ENCODE measurements around the gene KCNH4. TPM values are rescaled to one million over a fixed set of nuclear protein-coding genes. Genes with fewer than 3 reads are reported as not detected.

The KCNH4 gene
- total RNA-seq, 1 donor from 2014 or later: 0.16 TPM

DNA sequence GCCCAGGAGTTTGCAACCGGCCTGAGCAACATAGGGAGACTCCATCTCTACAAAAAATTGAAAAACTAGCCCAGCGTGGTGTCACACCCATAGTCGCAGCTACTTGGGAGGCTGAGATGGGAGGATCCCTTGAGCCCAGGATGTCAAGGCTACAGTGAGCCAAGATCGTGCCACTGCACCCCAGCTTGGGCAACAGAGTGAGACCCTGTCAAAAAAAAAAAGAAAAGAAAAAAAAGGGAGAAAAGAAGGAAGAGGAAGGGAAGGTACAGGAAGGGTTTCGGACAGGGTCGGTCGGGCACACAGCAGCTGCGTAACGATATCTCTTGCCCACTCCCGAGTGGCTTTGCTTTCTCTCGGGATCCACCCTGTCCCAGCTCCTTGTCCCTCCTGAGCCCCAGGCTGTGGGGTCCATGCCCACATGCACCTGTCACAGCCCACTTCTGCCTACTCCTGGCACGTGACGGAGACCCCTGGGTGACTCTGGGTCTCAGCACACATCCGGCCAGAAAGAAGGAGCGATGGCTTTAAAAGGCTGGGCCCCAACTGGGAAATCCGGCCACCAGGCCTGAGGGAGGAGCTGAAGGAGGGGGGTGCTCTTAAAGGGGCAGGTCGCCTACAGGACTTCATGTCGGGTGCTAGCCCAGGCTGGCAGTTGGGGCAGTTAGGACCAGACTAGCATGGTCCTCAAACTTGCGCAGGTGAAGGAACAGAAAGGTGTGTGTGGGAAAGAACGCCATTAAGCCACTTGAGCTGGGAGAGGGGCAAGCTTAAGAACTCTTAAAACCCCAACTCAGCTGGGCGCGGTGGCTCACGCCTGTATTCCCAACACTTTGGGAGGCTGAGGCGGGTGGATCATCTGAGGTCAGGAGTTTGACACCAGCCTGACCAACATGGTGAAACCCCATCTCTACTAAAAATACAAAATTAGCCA, 13.3 kb upstream of the KCNH4 start, which contains the start of gene GHDC:
Gene GHDC (minus strand): TSS at position 526 of the 931 bp plus-strand sequence. CDS start 913 bp downstream, outside the sequence.
- intact Hi-C loops (cut with micrococcal nuclease): loop anchor here (1.0 kb wide), 1 partner anchor 10 kb away; no protein-coding TSS in a partner anchor

DNA sequence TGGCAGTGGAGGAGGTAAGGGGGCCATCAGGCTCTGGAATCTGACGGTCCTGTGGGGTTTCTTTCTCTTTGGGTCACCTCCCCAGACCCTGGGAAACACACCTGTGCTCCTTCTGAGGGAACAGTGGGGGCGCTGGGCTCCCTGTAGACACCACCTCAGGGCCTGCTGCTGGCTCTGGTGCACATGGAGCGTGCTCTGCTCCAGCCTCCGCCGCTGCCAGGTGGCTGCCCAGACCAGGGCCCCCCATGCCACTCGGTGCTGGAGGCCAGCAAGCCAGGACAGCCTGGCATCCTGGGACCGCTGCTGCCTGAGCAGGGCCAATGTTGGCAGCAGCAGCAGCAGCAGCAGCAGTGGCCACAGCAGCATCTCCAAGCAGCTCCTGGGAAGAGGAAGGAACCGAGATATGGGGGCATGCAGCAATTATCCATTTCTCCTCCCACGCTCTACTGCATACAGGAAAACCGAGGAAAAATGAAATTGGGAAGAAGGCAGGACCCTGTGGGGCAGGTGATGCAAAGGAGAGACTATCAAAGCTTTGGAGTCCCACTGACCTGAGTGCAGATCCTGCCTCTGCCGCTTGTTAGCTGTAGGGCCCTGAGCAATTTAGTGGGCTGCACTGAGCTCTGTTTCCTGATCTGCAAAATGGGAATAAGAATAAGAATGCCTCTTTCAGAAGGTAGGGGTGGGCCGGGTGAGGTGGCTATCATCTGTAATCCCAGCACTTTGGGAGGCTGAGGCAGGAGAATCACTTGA, 12.4 kb upstream of the KCNH4 start:
- intact Hi-C loops (cut with micrococcal nuclease): no loop called here

DNA sequence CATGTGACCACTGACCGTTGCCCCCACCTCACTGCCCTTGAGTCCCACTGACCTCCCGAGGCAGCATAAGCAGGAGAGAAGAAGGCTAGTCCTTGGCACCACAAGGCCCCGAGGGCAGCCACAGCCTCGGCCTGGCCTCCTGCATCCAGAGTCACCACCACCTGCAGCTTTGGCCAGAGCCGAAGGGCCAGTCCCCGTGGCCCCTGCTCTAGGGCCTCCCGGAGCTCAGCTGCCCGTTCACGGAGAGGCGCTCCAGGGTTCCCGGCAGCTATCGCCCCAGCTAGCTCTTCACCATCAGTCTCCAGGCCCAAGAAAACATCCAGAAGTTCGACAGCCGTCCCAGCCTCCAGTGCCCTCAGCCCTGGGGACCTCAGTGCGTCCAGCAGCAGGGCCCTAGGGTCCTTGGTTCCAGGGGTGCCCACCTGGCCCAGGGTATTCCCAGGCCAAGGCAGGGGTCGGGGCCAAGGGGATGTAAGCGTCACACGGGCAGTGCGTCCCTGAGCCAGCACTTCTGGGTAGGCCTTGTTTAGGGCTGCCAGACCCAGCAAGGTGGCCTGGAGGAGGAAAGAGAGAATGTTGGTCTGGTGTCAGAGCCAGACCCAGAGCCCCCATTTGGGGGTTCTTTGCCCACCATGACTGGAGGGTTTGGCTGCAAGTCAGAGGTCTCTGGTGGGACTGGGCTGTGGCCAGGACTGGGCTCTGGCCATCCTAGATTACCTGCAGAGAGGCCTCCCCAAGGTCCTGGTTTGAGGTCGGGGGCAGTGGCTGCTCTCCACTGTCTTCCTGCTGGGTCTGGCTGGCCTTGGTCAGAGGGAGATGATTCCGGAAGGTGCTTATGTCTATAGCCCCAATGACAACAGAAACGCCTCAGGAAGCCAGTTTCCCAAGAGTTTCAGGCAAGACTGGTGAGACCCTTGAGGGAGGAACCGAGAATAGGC, 11.5 kb upstream of the KCNH4 start:
- intact Hi-C loops (cut with micrococcal nuclease): no loop called here

DNA sequence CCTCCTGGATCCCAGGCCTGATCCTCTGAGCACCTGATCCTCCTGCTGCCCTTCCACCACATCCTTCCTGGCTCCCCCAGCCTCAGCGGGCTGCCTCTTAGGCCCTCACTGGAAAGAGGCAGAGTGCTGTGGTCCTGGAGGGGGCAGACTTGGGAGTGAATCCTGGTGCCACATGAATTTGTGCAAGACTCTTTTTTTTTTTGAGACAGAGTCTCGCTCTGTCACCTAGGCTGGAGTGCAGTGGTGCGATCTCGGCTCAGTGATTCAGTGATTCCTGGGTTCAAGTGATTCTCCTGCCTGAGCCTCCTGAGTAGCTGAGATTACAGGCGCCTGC, 10.3 kb upstream of the KCNH4 start:
- intact Hi-C loops (cut with micrococcal nuclease): no loop called here

DNA sequence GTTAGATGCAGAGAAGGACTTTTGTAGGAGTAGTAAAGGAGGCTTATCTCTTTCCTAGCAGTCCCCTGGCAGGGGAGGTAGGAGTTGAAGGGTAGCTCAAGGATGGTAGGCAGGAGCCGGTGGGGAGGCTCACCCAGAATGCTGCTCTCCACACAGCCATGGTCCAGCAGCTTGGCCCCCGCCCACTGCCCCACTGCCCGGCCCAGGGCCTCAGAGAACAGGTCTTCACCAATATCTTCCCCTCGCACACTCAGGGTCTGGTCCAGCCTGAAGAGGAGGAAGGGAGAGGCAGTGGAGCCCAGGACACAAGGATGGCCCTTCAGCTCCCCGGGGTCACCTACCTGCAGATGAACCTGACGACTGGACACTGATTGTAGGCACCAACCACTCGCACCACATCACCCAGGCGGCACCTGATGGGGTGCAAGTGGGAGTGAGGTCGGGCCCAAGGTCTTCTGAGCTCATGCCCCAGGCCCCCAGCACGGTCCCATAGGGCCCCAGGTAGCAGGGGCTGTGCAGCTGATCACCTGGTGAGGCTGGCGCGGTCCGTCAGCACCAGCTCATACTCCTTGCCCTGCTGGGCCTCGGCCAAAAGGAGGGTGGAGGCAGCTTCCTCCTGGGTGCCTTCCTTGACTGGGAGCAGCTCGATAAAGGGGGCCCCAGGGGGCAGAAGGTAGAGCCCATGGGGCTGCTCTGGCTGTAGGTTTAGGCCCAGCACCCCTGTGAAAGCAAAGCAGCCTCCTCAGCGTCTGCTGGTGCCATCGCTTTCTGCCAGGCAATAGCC, 9.7 kb upstream of the KCNH4 start:
- intact Hi-C loops (cut with micrococcal nuclease): no loop called here

DNA sequence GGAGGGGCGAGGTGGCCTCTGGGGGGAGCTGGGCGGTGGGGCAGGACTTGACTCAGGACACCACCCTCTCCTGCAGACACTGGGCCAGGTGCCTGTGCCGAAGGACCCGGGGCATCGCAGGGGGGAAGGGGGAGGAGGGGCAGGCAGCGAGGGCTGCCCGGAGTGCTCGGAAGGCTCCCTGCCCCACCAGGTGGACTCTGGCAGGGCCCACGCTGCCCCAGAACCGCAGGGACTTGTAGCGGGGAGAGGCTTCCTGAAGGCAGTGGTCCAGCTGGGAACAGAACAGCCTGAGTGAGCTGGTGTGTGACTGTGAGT, 8.7 kb upstream of the KCNH4 start:
- intact Hi-C loops (cut with micrococcal nuclease): loop anchor here (10.0 kb wide), 2 partner anchors 75 to 345 kb away; partner anchors contain the start of genes DHX58 and NAGLU

DNA sequence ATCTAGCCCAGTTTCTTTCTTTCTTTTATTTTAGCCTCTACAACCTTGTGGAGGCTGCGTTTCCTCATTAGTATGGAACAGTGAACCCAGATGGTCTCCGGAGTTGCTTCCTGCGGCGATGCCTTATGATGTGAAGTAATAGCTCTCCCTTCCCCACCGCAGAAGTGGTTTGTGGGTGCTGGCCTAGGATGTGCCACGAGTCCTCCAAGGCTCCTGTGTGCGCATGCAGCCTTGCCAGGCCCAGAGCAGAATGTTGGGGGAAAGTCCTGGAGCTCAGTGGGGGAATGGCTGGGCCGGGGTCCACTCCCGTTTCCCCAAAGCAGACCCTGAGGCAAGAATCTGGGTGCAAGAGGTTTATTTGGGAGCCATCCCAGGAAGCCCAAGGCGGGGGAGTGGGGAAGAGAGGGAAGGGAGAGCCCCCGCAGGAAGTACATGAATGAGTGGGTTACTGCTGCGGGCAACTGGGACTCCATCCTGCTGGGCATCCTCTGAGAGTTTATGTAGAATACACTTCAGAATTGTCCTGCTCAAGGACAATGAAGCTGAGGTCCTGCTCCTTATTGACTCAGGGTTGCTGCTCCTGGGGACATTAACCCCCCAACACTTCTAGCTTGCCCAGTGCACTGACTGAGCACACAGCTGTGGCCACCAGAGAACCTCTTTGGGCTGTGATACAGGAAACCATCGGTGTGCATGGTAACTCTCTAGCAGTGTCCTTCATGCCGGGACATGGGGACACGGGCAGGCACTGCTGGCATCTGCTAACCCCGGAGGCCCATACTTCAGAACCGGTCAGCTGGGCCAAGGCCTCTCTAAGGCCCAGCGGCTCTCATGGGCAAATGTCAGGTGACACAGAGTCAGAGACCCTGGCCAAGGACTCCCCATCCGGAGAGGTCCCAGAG, 8.1 kb upstream of the KCNH4 start:
- intact Hi-C loops (cut with micrococcal nuclease): loop anchor here (10.0 kb wide), 2 partner anchors 74 to 346 kb away; partner anchors contain the start of genes DHX58 and NAGLU

DNA sequence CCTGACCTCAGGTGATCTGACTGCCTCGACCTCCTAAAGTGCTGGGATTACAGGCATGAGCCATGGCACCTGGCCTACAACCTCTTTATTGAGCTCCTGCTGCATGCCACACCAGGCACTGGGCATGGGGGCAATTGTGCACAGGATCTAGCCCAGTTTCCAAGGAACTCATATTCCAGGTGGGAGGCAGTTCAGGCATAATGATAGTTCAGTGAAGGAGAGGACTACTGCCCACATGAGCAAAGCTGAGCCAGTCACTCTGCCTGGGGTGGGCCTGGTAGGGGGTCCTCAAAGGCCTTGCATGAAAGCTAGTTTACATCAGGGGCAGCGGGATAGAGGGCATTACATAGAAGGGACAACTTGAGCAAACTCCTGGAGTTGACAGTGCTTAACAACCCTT, 6.9 kb upstream of the KCNH4 start:
- intact Hi-C loops (cut with micrococcal nuclease): loop anchor here (10.0 kb wide), 2 partner anchors 73 to 347 kb away; partner anchors contain the start of genes DHX58 and NAGLU

DNA sequence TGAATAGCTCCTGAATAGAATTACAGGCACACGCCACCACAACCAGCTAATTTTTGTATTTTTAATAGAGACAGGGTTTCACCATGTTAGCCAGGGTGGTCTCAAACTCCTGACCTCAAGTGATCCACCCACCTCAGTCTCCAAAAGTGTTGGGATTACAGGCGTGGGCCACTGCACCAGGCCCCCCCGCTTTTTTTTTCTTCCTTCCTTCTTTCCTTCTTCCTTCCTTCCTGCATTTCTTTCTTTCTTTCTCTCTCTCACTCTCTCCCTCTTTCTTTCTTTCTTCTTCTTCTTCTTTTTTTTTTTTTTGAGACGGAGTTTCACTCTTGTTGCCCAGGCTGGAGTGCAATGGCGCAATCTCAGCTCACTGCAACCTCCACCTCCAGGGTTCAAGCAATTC, 5.2 kb upstream of the KCNH4 start:
- intact Hi-C loops (cut with micrococcal nuclease): loop anchor here (10.0 kb wide), 2 partner anchors 71 to 349 kb away; partner anchors contain the start of genes DHX58 and NAGLU

DNA sequence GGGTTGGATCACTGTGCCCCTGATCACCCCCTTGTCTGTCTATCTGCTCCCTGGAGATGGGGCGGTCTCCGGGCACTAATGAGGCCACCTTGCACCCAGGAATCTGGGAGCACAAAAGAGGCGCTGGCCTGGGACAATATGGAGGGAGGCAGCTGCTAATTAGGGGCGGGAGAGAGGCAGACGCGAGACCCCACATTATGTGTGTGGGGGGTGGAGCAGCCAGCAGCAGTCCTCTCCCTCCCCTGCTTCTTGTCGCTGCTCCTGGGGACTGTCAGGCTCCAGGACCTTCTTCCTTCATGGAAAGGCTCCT, 4.6 kb upstream of the KCNH4 start:
- intact Hi-C loops (cut with micrococcal nuclease): loop anchor here (10.0 kb wide), 2 partner anchors 71 to 349 kb away; partner anchors contain the start of genes DHX58 and NAGLU

DNA sequence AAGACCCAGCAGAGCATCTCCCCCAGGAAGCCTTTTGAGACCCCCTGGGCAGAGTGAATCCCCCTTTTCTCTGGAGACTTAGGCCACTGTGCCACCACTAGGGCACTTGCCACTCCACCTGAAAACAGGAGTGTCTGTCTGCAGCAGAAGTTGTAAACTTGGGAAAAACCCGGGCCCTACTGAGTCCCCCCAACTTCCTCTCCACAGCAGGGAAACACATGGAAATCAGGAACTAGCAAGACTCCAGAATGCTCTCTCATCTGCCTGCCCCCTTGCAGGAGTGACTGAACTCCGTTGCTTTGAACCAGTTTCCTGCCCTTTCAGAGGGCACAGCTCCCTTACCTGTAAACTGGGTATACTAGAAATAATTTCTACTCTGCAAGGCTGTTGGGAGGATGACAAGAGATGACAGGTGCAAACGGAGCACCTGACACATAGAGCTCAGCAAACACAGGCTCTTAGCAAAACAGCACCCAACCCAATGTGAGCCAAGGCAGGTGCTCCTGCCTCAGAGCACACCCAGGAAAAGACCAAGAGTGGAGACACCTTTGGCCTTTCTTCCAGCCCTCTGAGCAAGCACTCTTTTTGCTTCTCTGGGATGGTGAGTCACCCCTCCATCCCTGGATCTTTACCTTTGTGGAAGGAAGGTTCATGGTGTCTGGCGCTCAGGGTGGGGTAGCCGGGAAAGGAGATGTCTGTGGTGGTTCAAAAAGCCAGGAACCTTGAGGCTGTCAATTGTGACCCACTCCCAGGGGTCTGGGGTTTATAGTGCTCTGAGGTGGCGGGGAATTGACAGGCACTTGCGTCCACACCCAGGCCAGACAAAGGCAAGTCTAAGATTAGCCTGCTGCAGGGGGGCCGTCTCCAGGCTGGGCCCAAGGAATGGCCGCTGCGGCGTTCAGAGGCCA, 4.0 kb upstream of the KCNH4 start, which contains the start of gene HCRT:
Gene HCRT (minus strand): TSS at position 740 of the 908 bp plus-strand sequence. CDS start 87 bp downstream, at position 653.
- intact Hi-C loops (cut with micrococcal nuclease): loop anchor here (1.0 to 10.0 kb wide), 5 partner anchors 9 to 350 kb away; partner anchors contain the start of genes DHX58, GHDC and NAGLU

DNA sequence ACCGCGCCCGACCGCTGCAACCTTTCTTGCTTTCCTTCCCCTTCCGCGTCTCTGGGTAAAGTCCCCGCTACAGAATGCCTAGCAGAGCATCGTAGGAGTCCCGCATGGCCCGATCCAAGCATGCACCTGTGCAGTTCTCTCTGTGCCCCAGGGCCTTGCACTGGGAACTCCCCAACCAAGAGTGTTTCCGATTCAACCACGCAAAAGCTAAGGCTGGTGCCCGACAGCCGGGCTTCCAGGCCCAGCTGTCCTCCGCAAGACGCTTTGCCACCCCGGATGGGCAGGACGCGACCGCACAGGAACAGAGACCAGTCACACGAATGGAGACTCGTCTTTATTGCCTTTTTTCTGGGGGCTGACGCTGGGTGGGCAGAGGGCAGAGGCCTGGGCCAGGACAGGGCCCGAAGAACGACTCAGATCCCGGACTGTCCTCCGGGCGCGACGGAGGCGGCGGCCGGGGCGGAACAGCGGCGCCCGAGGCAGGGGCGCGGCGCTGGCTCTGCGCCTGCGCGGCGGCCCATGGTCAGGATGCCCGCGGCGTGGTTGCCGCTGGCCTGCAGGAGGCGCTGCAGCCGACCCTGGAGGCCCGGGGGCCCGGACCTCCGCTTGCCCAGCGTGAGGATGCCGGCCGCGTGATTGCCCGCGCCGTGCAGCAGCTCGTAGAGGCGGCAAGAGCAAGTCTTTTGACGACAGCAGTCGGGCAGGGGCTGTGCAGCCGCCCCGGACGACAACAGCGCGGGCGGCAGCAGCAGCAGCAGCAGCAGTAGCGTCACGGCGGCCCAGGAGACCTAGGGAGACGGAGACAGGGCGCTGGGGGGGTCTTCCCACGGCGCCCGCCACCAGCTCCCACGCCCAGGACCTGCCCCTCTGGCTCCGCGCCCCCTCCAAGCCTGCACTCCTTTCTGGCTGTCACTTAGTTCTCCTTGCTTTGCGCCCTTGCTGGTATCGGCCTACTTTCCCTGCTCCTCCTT, 3.1 kb upstream of the KCNH4 start:
- intact Hi-C loops (cut with micrococcal nuclease): loop anchor here (1.0 to 10.0 kb wide), 5 partner anchors 10 to 351 kb away; partner anchors contain the start of genes DHX58, GHDC and NAGLU

DNA sequence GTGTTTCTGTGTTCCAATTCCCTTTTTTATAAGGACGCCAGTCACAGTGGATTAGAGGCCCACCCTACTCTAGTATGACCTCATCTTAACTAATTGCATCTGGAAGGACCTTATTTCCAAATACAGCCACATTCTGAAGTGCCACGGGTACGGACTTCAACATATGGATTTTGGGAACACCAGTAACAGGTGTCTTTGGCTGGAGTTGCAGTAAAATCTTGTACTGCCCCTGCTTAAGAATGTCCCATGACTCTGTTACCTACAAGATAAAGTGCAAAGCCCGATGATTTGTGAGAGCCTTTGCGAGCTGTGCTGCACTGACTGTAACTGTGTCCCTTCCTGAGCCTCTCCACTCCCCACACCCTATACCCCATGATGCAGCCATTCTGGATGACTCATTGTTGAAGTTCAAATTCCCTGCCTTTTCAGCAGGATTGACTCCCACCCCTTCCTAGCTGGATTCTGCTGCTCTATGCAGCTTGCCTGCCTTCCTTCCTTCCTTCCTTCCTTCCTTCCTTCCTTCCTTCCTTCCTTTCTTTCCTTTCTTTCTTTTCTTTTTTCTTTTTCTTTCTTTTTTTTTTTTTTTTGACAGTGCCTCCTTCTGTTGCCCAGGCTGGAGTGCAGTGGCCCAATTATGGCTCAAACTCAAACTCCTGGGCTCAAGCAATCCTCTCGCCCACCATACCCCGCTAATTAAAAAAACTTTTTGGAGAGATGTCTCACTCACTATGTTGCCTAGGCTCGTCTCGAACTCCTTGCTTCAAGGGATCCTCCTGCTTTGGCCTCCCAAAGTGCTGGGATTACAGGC, 2.2 kb upstream of the KCNH4 start:
- intact Hi-C loops (cut with micrococcal nuclease): loop anchor here (5.0 to 10.0 kb wide), 4 partner anchors 64 to 352 kb away; partner anchors contain the start of genes DHX58 and NAGLU

DNA sequence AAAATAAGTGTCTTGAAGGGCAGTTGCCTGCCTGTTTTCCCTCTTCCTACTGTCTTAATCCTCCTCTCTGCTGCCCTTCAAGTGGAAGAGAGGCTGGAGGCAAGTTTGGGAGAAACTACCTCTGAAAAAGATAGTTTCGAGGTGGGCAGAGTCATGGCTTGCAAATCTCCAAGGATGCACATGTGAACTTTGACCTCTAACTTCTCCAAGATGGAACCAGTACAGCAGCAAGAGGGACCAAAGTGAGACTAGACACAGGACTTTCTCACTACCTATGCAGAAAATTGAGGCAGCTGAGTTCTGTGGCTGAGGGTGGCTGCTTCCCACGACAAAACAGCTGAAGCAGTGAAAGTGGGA, 887 bp upstream of the KCNH4 start:
- intact Hi-C loops (cut with micrococcal nuclease): loop anchor here (2.0 to 10.0 kb wide), 5 partner anchors 27 to 353 kb away; partner anchors contain the start of genes DHX58, NAGLU and RAB5C

DNA sequence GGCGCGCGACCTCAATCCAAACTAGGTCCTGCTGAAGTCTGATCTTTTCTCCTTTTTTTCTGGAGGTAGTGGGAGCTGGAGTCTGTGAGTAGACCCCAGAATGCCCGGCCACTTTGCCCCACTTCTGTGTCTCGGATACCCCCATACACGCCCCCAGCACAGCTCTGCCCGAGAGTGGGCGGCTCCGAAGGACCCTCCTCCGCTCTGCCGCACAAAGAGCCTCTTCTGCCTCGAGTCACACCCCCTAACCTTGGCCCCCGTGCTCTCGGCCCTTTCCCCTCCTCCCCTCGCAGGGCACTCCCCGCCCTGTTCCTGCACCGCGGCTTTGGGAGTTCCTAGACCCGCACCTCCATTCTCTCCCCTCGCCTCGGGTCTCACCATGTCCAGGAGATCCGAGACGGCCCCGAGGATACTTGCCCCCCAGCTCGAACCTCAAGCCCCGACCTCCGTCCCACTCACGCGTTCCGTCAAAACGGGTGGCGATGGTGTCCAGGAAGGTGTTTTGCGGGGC, 476 bp downstream of the KCNH4 start:
- intact Hi-C loops (cut with micrococcal nuclease): loop anchor here (2.0 to 10.0 kb wide), 5 partner anchors 26 to 354 kb away; partner anchors contain the start of genes DHX58, NAGLU and RAB5C

Data from T-helper 2 cell treated with Interferon-gamma antibody and Interleukin-4, amounts not matched to agents 100 ng/mL and 5 ng/mL, for 36 hours (primary cell).